Neural progenitor cell (in vitro differentiated cells): ENCODE measurements around the gene TRIM42. TPM values are rescaled to one million over a fixed set of nuclear protein-coding genes. Genes with fewer than 3 reads are reported as not detected.

ENCODE experiments used
- DNase-seq: peaks from one replicate; pipeline ENCODE4 v3.0.0-alpha.2; 2016; ENCODE audit warnings: low spot score
- H2AFZ ChIP-seq: fragments of 200-600 bp; sonication (generic); replicated peaks from 2 replicates; pipeline ENCODE4 v1.6.1; 2016; ENCODE audit warnings: antibody characterized with exemption
- H3F3A ChIP-seq: fragments of 200-600 bp; sonication (generic); 2 replicates; pipeline ENCODE4 v1.6.1; 2016; ENCODE audit warnings: antibody characterized with exemption, low read depth
- H3K27ac ChIP-seq: fragments of 200-600 bp; sonication (generic); 2 replicates; pipeline ENCODE4 v1.5.1; 2016; ENCODE audit warnings: mild to moderate bottlenecking
- H3K27me3 ChIP-seq: fragments of 200-600 bp; sonication (generic); 2 replicates; pipeline ENCODE4 v1.6.1; 2016; ENCODE audit warnings: mild to moderate bottlenecking, moderate library complexity
- H3K36me3 ChIP-seq: fragments of 200-600 bp; sonication (generic); 2 replicates; pipeline ENCODE4 v1.5.1; 2016
- H3K4me1 ChIP-seq: fragments of 200-600 bp; sonication (generic); 2 replicates; pipeline ENCODE4 v1.6.1; 2016; ENCODE audit warnings: mixed run types
- H3K4me2 ChIP-seq: fragments of 200-600 bp; sonication (generic); 2 replicates; pipeline ENCODE4 v1.6.1; 2016
- H3K4me3 ChIP-seq: fragments of 200-600 bp; sonication (generic); 2 replicates; pipeline ENCODE4 v1.5.1; 2016
- H3K79me2 ChIP-seq: fragments of 200-600 bp; sonication (generic); 2 replicates; pipeline ENCODE4 v1.6.1; 2016; ENCODE audit warnings: low read depth
- H3K9ac ChIP-seq: fragments of 200-600 bp; sonication (generic); 2 replicates; pipeline ENCODE4 v1.6.1; 2016
- H3K9me3 ChIP-seq: fragments of 200-600 bp; sonication (generic); 2 replicates; pipeline ENCODE4 v1.5.1; 2016; ENCODE audit warnings: low read depth
- H4K20me1 ChIP-seq: fragments of 200-600 bp; sonication (generic); 2 replicates; pipeline ENCODE4 v1.6.1; 2016; ENCODE audit warnings: low read depth
- H3K27ac Mint-ChIP-seq: 3 replicates; pipeline ENCODE4 v1.8.0; 2021; ENCODE audit warnings: mixed read lengths
- H3K27me3 Mint-ChIP-seq: 2 replicates; pipeline ENCODE4 v1.8.0; 2022; ENCODE audit warnings: low read depth, mild to moderate bottlenecking, inconsistent platforms, moderate library complexity, mixed read lengths; ENCODE audit not compliant: insufficient read depth
- H3K36me3 Mint-ChIP-seq: 3 replicates; pipeline ENCODE4 v1.8.0; 2021; ENCODE audit warnings: mixed read lengths
- H3K4me1 Mint-ChIP-seq: 3 replicates; pipeline ENCODE4 v1.8.0; 2021; ENCODE audit warnings: mixed read lengths
- H3K4me3 Mint-ChIP-seq: 3 replicates; pipeline ENCODE4 v1.8.0; 2021; ENCODE audit warnings: mild to moderate bottlenecking, moderate library complexity, mixed read lengths
- H3K9me3 Mint-ChIP-seq: 3 replicates; pipeline ENCODE4 v1.8.0; 2020; ENCODE audit warnings: mixed read lengths
- EZH2 ChIP-seq: fragments of 200-600 bp; sonication (generic); IDR thresholded peaks from 2 replicates; pipeline ENCODE4 v1.6.1; 2017; ENCODE audit warnings: antibody characterized with exemption, mild to moderate bottlenecking, moderate library complexity
- EZH2phosphoT487 ChIP-seq: fragments of 200-600 bp; sonication (generic); IDR thresholded peaks from 2 replicates; pipeline ENCODE4 v1.6.1; 2017; ENCODE audit warnings: antibody characterized with exemption
- total RNA-seq: library from RNA; depleted of rRNA; stranded (reverse); fragments of >200 nt; gene quantifications from 2 replicates; pipeline ENCODE4 v1.2.3, GENCODE V29; 2015; ENCODE audit warnings: low replicate concordance
- TF ChIP-seq, protein P1 (sequence below): fragments of 200-600 bp; sonication (generic); IDR thresholded peaks from 2 replicates; pipeline ENCODE4 v1.5.1; 2017; ENCODE audit warnings: antibody characterized with exemption, mild to moderate bottlenecking

Gene TRIM42
- total RNA-seq, 1 donor from 2014 or later: not detected

- no peak overlapping the region for H3K4me3 ChIP-seq
- DNase-seq: no peak
- H3F3A ChIP-seq: no peaks in the 10 kb centered on the region
- Mint-ChIP-seq H3K9me3 (no peaks in the 10 kb centered on the region), H3K4me3 (no peak overlapping the region), H3K27ac (no peak overlapping the region), H3K4me1 (no peaks in the 10 kb centered on the region), H3K36me3 (no peaks in the 10 kb centered on the region), H3K27me3 (no peaks in the 10 kb centered on the region)
- no peak for TF ChIP-seq EZH2phosphoT487
- no peak for TF ChIP-seq EZH2
- TF ChIP-seq, protein P1, sequence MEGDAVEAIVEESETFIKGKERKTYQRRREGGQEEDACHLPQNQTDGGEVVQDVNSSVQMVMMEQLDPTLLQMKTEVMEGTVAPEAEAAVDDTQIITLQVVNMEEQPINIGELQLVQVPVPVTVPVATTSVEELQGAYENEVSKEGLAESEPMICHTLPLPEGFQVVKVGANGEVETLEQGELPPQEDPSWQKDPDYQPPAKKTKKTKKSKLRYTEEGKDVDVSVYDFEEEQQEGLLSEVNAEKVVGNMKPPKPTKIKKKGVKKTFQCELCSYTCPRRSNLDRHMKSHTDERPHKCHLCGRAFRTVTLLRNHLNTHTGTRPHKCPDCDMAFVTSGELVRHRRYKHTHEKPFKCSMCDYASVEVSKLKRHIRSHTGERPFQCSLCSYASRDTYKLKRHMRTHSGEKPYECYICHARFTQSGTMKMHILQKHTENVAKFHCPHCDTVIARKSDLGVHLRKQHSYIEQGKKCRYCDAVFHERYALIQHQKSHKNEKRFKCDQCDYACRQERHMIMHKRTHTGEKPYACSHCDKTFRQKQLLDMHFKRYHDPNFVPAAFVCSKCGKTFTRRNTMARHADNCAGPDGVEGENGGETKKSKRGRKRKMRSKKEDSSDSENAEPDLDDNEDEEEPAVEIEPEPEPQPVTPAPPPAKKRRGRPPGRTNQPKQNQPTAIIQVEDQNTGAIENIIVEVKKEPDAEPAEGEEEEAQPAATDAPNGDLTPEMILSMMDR: no peak
- no peak overlapping the region for H2AFZ ChIP-seq
- H3K27me3 ChIP-seq: no peaks in the 10 kb centered on the region
- no peak overlapping the region for H3K9ac ChIP-seq
- H4K20me1 ChIP-seq: no peaks in the 10 kb centered on the region
- no peak overlapping the region for H3K4me2 ChIP-seq
- no peaks in the 10 kb centered on the region for H3K4me1 ChIP-seq
- no peak overlapping the region for H3K27ac ChIP-seq
- H3K79me2 ChIP-seq: no peaks in the 10 kb centered on the region
- no peaks in the 10 kb centered on the region for H3K36me3 ChIP-seq
- H3K9me3 ChIP-seq: no peaks in the 10 kb centered on the region
Observed at GRCh38 chr3:140731440-140732119, 53.7 kb downstream of the TRIM42 start.

GRCh38 chr3:140733623-140734022, 55.8 kb downstream of the TRIM42 start:
- no peaks in the 10 kb centered on the region for H3K79me2 ChIP-seq
- no peak overlapping the region for H2AFZ ChIP-seq
- H3K4me2 ChIP-seq: no peak overlapping the region
- no peak overlapping the region for H3K27ac ChIP-seq
- H3K9ac ChIP-seq: no peak overlapping the region
- Mint-ChIP-seq H3K36me3 (no peaks in the 10 kb centered on the region), H3K9me3 (no peaks in the 10 kb centered on the region), H3K4me1 (no peaks in the 10 kb centered on the region), H3K27me3 (no peaks in the 10 kb centered on the region), H3K4me3 (no peak overlapping the region), H3K27ac (no peak overlapping the region)
- H4K20me1 ChIP-seq: no peaks in the 10 kb centered on the region
- TF ChIP-seq EZH2phosphoT487 (no peak), EZH2 (no peak)
- TF ChIP-seq, protein P1: no peak
- no peaks in the 10 kb centered on the region for H3F3A ChIP-seq
- no peak for DNase-seq
- H3K4me3 ChIP-seq: no peak overlapping the region
- H3K36me3 ChIP-seq: no peaks in the 10 kb centered on the region
- no peaks in the 10 kb centered on the region for H3K27me3 ChIP-seq
- H3K9me3 ChIP-seq: no peaks in the 10 kb centered on the region
- no peaks in the 10 kb centered on the region for H3K4me1 ChIP-seq

GRCh38 chr3:140736863-140737460, 59.1 kb downstream of the TRIM42 start:
- Histone ChIP-seq H3K27me3 (no peaks in the 10 kb centered on the region), H3K27ac (no peak overlapping the region), H2AFZ (peak overlapping the region; percentile 40), H3K9me3 (no peaks in the 10 kb centered on the region), H3K9ac (no peak overlapping the region), H4K20me1 (no peaks in the 10 kb centered on the region), H3K79me2 (no peaks in the 10 kb centered on the region), H3F3A (no peaks in the 10 kb centered on the region), H3K4me1 (no peaks in the 10 kb centered on the region), H3K4me3 (no peak overlapping the region), H3K4me2 (no peak overlapping the region), H3K36me3 (no peaks in the 10 kb centered on the region)
- no peak overlapping the region for H3K27ac Mint-ChIP-seq
- H3K27me3 Mint-ChIP-seq: peaks cover 2% of the 10 kb centered on the region
- DNase-seq: peak; percentile 69
- no peaks in the 10 kb centered on the region for H3K36me3 Mint-ChIP-seq
- TF ChIP-seq EZH2 (no peak), EZH2phosphoT487 (no peak)
- TF ChIP-seq, protein P1: peak; percentile 65
- no peaks in the 10 kb centered on the region for H3K4me1 Mint-ChIP-seq
- H3K9me3 Mint-ChIP-seq: no peaks in the 10 kb centered on the region
- H3K4me3 Mint-ChIP-seq: no peak overlapping the region
